HepG2 (cell line): ENCODE data around the gene PLA2G4F. TPM values are rescaled to one million over a fixed set of nuclear protein-coding genes. Genes with fewer than 3 reads are reported as not detected.
A peak's percentile ranks its signal among the peaks of the same experiment; 100 is the strongest.

Source experiments
- ATAC-seq: fragments of 200-7000 bp; cut with Tn5 transposase; 3 replicates; pipeline ENCODE4 v1.9.1; 2020; ENCODE audit warnings: mild to moderate bottlenecking, moderate library complexity
- BruUV-seq: library from RNA; stranded (reverse); fragments of 400-500 nt; replicated peaks from 2 replicates; lab custom pipeline; 2021; lab: Mats Ljungman, UMichigan
- CTCF ChIA-PET: fragments of 300-600 bp; formaldehyde crosslinking; extraction: SDS; loops from one replicate; lab custom pipeline; 2021; ENCODE audit warnings: low total read pairs, inconsistent platforms, low intra/inter-chr PET ratio; lab: Yijun Ruan, JAX
- POLR2A ChIA-PET: fragments of 350-600 bp; sonication (Branson Sonifier 250); formaldehyde crosslinking; loops from one replicate; lab custom pipeline; 2020; ENCODE audit warnings: antibody characterized with exemption, inconsistent platforms; lab: Yijun Ruan, JAX
- DNase-seq: peaks from one replicate; pipeline ENCODE4 v3.0.0-alpha.2; 2015; ENCODE audit warnings: low spot score
- FAIRE-seq: peaks from 3 replicates; lab custom pipeline; 2011; peaks lifted over from hg19 to GRCh38; lab: Jason Lieb, UNC
- H2AFZ ChIP-seq: one replicate; pipeline ENCODE4 v1.6.1; 2011; ENCODE audit warnings: low read length, inconsistent platforms
- H3K27ac ChIP-seq: fragments of 300-600 bp; 3 replicates; pipeline ENCODE4 v1.8.0; 2011; ENCODE audit warnings: mixed run types, mild to moderate bottlenecking, mixed read lengths, low read length, inconsistent platforms; ENCODE audit not compliant: insufficient read depth; ENCODE audit errors: extremely low read length
- H3K27me3 ChIP-seq, 2 experiments: fragments of 200-600 bp in 1 of 2; 2 replicates in 1 of 2; 3 replicates in 1 of 2; pipeline versions ENCODE4 v1.6.0 to v1.8.0; 2011; ENCODE audit warnings: low read length in 2 of 2, mild to moderate bottlenecking in 2 of 2, moderate library complexity in 2 of 2, inconsistent platforms in 1 of 2; ENCODE audit not compliant: insufficient read depth in 2 of 2, control insufficient read depth in 1 of 2
- H3K36me3 ChIP-seq, 2 experiments: fragments of 200-600 bp in 1 of 2; replicated peaks in 1 of 2; 2 replicates in 1 of 2; 3 replicates in 1 of 2; pipeline versions ENCODE4 v1.5.1 to v1.8.0; 2011; ENCODE audit warnings: low read length in 2 of 2, inconsistent platforms in 1 of 2; ENCODE audit not compliant: insufficient read depth in 2 of 2, control insufficient read depth in 1 of 2
- H3K4me1 ChIP-seq: 2 replicates; pipeline ENCODE4 v1.5.1; 2012; ENCODE audit warnings: low read length, inconsistent platforms; ENCODE audit not compliant: insufficient read depth
- H3K4me2 ChIP-seq: 2 replicates; pipeline ENCODE4 v1.6.0; 2011; ENCODE audit warnings: low read depth, low read length, inconsistent platforms
- H3K4me3 ChIP-seq, 3 experiments: fragments of 200-600 bp in 1 of 3; sonication (generic), shearing (Covaris generic) in 1 of 3; replicated peaks in 1 of 3; 2 replicates each; pipeline ENCODE4 v1.5.1; 2011 to 2016; ENCODE audit warnings: low read length in 3 of 3, inconsistent platforms in 2 of 3, low read depth in 2 of 3, mild to moderate bottlenecking in 2 of 3, control low read depth in 1 of 3, mixed read lengths in 1 of 3; ENCODE audit not compliant: insufficient read depth in 1 of 3
- H3K79me2 ChIP-seq: one replicate; pipeline ENCODE4 v1.6.1; 2011; ENCODE audit warnings: low read length, inconsistent platforms; ENCODE audit not compliant: insufficient read depth
- H3K9ac ChIP-seq: 2 replicates; pipeline ENCODE4 v1.6.0; 2011; ENCODE audit warnings: mild to moderate bottlenecking, low read depth, low read length, inconsistent platforms; ENCODE audit not compliant: insufficient read depth
- H3K9me3 ChIP-seq: 2 replicates; pipeline ENCODE4 v1.5.1; 2012; ENCODE audit warnings: mild to moderate bottlenecking, low read length
- H4K20me1 ChIP-seq: 2 replicates; pipeline ENCODE4 v1.6.0; 2011; ENCODE audit warnings: inconsistent platforms, mild to moderate bottlenecking, low read length, moderate library complexity; ENCODE audit not compliant: insufficient read depth
- DNMT3B ChIP-seq: conservative IDR thresholded peaks from 2 replicates; pipeline ENCODE4 v1.6.1; 2016; ENCODE audit warnings: missing biosample characterization, control low read depth
- GLMP ChIP-seq: sonication (generic); formaldehyde crosslinking; IDR thresholded peaks from 2 replicates; pipeline ENCODE4 v1.9.0; 2021; ENCODE audit warnings: missing genetic modification reagents, mild to moderate bottlenecking, borderline replicate concordance
- HNRNPL ChIP-seq: fragments of 200-400 bp; formaldehyde crosslinking; IDR thresholded peaks from 2 replicates; pipeline ENCODE4 v1.6.1; 2017; ENCODE audit warnings: mild to moderate bottlenecking, low read depth, low read length
- MTERF4 ChIP-seq: sonication (generic); formaldehyde crosslinking; IDR thresholded peaks from 2 replicates; pipeline ENCODE4 v1.8.0; 2023; ENCODE audit warnings: mild to moderate bottlenecking, missing genetic modification reagents
- ZNF142 ChIP-seq: sonication (generic); formaldehyde crosslinking; IDR thresholded peaks from 2 replicates; pipeline ENCODE4 v1.4.0; 2020; ENCODE audit warnings: missing genetic modification reagents
- ZNF687 ChIP-seq: sonication (generic); formaldehyde crosslinking; IDR thresholded peaks from 2 replicates; pipeline ENCODE4 v1.5.1; 2020; ENCODE audit warnings: mild to moderate bottlenecking, missing genetic modification reagents, moderate library complexity
- WGBS: methylation state at CpG from one replicate; pipeline ENCODE4 v1.1.6; 2017; ENCODE audit warnings: low lambda C conversion rate; 5-methylcytosine and 5-hydroxymethylcytosine counted together
- in situ Hi-C: cut with HindIII; loops from 2 replicates; pipeline ENCODE4 v1.10.0; 2017; ENCODE audit warnings: low pct_unique_long_range_greater_than_20kb; ENCODE audit not compliant: extremely low pct_ligation_motif_present
- intact Hi-C: fragments of 100-400 bp; cut with micrococcal nuclease; formaldehyde crosslinking; loops from one replicate; pipeline ENCODE4 v1.10.0; 2022; ENCODE audit not compliant: unreplicated experiment
- polyA plus RNA-seq, 8 experiments: library from polyadenylated mRNA; depleted of rRNA in 3 of 8; stranded (reverse) in 7 of 8; unstranded in 1 of 8; fragments of >200 nt; fragmentation: Illumina TruSeq in 4 of 8; extraction: Trizol in 4 of 8; gene quantifications; 2 replicates each; pipeline versions ENCODE4 v1.2.1 to v1.2.3, GENCODE V29; 2011 to 2016; ENCODE audit warnings: low read depth in 4 of 8, missing spikeins in 1 of 8, mixed read lengths in 1 of 8; ENCODE audit not compliant: insufficient read depth in 1 of 8
- total RNA-seq, 5 experiments: library from RNA; depleted of rRNA; stranded (reverse); fragments of >200 nt; fragmentation: Illumina TruSeq; extraction: Trizol; gene quantifications; 2 replicates each; pipeline ENCODE4 v1.2.3, GENCODE V29; 2016; ENCODE audit warnings: low read depth in 1 of 5

The PLA2G4F gene
- total and polyA plus RNA-seq, 2 of the 13 experiments (the other 11 are each of a cell fraction or from before 2014, with no cell fraction given), result 0.07 TPM; not detected in 1

- TF ChIP-seq ZNF142 (CRISPR knock-in tag) (no peak), GLMP (no peak)
These were observed 62.5 kb downstream of the PLA2G4F start (continued) for GRCh38 chr15:42093966-42094365.

- Histone ChIP-seq H3K4me3 (peak overlapping the region in 2 of 3 experiments; percentile 28 to 30; a peak in 3 of 6 replicates), H3K9me3 (no peaks in the 10 kb centered on the region), H3K9ac (0 out of 2 replicates have a peak overlapping the region, but pooled peaks have one; percentile 39), H3K27ac (no peak overlapping the region), H3K79me2 (no peaks in the 10 kb centered on the region), H2AFZ (no peak overlapping the region), H4K20me1 (no peaks in the 10 kb centered on the region), H3K4me1 (peaks cover 73% of the 10 kb centered on the region), H3K36me3 (no peaks in the 10 kb centered on the region), H3K27me3 (peaks cover 6 to 39% of the 10 kb centered on the region in 2 experiments; a peak in 4 of 5 replicates), H3K4me2 (peak overlapping the region; percentile 78)
- in situ Hi-C loops, result loop anchor here (5.0 kb wide), 1 partner anchor 40 kb away; no protein-coding TSS in a partner anchor
- no peak for DNase-seq
- ATAC-seq, result peak; percentile 40
- BruUV-seq, result no TSS peak
- POLR2A ChIA-PET, result interaction anchor here (1.1 to 1.2 kb wide), 2 partner anchors 8 to 120 kb away, joined by 3 to 4 read pairs; partner anchors contain the start of gene EHD4
- WGBS, result 27% methylated on average over 12 of the region's 21 CpGs
- intact Hi-C loops, result no loop called here
- no peak for FAIRE-seq
- no peak for TF ChIP-seq MTERF4 (CRISPR knock-in tag)
- no peak for TF ChIP-seq DNMT3B (CRISPR knock-in tag)
- peak; percentile 36 for TF ChIP-seq ZNF687 (CRISPR knock-in tag)
- 0 out of 2 replicates have a peak, but pooled peaks have one; percentile 52 for TF ChIP-seq HNRNPL
- CTCF ChIA-PET, result no interaction called here
These were observed 63.8 kb downstream of the PLA2G4F start for GRCh38 chr15:42092398-42093318.
